GM18511 (cell line): Measurements from ENCODE around the gene PTPRN2.
"Not testable (repeated sequence)": the region's sequence is repeated elsewhere in the genome, so short reads cannot be mapped to it uniquely, and the experiment has no call there.

Source experiments
- ATAC-seq: cut with Tn5 transposase; IDR thresholded peaks from one replicate; pipeline ENCODE4 v1.9.1; 2021; ENCODE audit warnings: mild to moderate bottlenecking, moderate library complexity; ENCODE audit not compliant: unreplicated experiment

The PTPRN2 gene

DNA sequence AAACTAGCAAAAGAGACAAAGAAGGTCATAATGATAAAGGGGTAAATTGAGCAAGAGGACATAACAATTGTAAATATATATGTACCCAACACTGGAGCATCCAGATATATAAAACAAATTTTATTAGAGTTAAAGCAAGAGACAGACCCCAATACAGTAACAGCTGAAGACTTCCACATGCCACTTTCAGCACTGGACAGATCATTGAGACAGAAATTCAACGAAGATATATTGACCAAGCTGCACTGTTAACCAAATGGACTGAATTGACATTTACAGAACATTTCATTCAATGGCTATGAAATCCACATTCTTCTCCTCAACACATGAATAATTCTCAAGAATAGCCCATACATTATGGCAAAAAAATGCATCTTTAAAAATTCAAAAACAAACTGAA, 378.2 kb downstream of the PTPRN2 start:
- no peak for ATAC-seq

DNA sequence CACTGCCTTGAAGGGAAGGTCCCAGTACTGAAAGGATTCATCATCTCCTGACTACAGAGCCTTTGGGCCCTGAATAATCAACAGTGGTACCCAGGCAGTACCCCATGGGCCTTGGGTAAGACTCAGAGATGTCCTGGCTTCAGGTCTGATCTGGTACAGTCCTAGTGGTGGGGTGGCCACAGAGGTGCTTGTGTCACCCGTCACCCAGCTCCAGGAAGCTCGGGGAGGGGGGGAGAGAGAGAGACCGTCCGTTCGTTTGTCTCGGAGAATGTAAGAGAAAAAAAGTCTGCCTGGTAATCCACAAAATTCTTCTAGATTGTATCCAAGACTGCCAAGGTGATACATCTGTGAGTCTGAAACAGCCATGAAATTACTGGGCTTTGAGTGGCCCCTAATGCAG, 381.3 kb downstream of the PTPRN2 start:
- ATAC-seq = no peak

DNA sequence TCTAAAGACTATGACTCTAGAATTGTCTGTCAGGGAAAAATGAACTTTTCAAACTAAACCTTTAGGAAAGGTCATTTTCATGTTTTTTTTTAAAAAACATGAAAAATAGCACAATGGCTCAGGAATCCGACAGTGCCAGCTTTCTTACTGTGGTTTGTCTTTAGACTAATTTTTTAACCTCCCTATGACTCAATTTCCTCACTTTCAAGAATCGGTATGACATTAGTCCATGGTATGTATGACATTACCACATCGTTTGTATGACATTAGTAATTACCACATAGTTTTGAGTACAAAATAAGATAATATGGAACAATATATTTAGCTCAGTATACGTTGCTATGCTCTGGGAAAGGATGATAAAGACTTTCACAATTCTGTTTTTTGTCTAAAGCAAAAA, 383.2 kb downstream of the PTPRN2 start:
- ATAC-seq = no peak

DNA sequence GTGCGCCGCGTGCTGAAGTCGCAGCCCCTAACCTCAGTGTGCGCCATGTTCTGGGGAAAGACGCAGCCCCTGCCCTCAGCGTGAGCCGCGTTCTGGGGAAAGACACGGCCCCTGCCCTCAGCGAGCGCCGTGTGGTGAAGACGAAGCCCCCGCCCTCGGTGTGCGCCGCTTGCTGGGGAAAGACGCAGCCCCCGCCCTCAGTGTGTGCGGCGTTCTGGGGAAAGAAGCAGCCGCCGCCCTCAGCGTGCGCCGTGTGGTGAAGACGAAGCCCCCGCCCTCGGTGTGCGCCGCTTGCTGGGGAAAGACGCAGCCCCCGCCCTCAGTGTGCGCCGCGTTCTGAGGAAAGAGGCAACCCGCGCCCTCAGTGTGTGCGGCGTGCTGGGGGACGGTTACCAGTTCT, 383.7 kb downstream of the PTPRN2 start:
- not testable (repeated sequence) for ATAC-seq

DNA sequence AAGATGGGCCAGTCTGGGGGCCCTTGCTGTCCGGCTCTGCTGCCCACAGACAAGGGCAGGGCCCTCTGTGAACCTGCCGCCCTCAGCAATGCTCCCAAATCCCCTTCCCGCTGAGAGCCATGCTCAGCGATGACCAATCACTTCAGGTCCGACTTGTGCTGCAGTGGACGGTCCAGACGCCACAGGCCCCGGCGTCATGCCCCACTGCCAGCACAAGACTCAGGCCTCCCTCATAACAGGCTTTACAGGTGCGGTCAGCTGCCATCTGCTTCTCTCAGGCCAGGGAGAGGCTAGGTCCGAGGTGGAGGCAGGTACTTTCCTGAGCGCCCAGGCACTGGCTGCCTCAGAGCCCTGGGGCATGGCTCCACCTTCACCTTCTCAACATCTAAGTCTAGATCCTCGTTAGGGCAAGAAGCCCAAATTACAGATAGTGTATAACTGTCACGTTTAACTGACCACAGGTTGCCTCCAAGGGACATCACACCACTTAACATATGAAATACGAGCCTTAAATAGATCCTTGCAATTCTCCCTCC, 393.2 kb downstream of the PTPRN2 start:
- ATAC-seq = no peak

DNA sequence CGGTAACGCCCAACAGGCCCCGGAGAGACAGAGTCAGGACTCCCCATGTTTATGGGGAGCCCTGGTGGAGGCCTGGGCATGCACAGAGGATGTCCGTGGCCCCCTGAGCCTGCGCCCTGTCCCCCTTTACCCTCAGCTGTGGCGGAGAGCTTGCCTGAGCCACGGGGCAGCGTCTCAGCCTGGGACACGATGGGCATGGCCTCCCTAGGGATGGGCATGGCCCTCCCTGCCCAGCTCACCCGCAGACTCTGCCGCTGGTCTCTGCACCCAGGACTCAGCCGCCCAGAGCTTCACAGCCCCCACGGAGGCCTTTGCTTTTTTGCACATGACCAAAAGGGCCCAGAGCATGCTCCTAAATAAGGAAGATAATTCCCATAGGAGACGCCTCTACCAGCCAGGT, 394.2 kb downstream of the PTPRN2 start:
- ATAC-seq = no peak

DNA sequence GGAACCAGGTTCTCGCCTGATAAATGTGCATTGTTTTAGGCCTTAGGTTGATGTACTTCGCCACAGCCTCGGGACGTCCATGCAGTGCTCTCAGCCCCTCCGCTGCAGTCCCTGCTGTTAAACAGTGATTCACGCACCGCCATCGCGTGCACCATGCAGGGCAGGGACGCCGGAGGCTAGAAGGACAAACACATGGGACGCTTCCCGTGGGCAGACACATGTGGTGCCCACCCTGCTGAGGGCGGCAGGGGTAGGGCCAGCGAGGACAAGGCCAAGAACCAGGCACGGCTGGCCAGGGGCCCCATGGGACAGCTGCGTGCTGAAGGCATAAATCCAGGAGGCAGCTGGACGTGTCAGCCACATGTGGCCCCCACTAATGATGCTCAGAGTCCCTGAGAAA, 394.7 kb downstream of the PTPRN2 start:
- ATAC-seq = no peak

DNA sequence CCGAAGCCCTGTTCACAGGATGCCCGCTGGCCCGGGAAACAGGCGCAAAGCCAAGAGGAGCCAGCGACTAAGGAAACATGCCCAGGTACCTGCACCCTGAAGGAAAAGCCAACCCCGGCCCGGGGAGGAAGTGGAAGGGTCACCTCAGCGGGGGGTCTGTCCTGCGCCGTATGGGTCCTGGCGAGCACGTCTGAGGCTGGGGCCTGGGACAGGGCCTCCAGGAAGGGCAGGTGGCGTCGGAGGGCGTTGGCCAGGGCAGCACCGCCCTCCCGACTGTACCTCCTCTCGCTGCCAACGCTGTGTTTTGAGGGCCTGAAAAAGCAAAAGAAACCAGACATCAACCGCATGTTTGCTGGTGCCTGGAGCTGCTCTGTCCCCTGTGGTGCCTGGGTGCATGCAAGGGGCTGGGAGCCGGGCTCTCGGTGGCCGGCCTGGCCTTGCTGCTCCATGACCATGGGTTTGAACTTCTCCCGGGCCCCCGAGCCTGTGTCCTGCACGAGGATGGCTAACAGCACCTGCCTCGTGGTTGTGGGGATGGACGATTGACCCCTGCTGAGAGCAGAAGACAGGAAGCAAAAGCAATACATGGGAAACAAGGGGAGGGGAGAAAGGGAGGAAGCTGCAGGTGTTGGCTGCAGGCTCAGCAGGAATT, 395.3 kb downstream of the PTPRN2 start:
- no peak for ATAC-seq

DNA sequence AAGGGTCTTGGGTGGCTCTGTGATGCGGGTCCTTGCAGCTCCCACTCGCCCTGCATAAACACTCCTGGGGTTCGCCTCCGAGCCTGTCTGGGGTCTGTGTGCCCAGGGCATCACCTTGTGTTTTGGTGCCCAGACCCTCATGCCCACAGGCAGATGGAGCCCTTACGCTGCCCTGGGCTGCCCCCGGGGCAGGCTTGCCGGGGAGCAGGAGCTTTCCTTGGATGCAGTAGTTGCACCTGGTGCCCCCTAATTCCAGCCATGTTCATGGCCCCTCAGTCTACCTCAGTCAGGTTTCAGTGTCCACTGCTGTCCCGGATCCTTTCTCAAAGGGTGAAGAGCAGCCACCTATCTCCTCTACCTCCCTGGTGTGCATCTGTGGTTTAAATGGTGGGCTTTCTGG, 396.0 kb downstream of the PTPRN2 start:
- no peak for ATAC-seq

DNA sequence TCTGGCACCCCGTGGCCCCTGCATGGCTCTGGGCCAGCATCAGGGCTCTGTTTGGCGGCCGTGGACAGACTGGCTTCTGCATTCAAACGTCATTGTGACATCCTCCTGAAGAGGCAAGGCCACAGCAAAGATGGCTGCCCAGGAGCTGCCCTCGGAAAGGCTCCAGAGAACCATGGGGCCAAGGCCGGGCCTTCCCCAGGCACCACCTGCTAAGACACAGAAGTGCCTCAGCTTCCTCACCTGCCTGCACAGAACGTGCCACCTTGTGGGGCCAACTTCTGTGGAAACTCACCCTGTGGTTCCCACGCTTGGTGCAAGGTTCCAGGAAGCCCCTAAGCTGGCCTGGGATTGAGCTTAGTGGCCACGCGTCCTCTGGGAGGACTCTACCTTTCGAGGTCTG, 396.9 kb downstream of the PTPRN2 start:
- ATAC-seq = no peak

DNA sequence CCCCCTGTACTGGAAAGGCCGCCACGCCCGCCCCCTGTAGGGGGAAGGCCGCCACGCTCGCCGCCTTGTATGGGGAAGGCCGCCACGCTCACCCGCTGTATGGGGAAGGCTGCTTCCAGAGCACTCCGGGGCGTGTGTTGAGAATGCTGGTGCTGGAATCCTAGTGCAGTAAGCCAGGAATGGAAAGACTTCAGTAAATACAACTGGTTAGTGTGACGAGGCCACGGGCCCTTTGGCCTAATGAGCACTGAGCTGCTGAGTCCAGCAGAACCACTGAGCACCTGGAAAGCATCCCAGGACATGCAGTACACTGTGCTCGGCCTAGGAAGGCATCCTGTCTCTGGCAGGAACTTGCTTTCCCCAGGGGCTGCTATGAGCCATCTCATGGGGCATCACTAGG, 398.9 kb downstream of the PTPRN2 start:
- no peak for ATAC-seq

DNA sequence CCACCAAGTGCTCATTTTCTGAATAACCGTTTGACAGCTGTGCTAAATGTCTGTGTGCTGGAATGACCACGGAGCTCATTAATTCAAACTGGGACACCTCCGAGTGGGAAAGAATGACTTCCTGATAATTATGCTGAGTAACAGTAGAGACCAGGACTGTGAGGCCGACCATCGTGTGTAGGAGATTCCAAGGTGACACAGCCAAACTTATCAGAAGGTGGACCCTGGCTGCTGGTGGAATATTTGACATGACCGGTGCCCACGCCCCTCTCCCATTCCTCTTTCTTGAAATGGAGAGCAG, 400.0 kb downstream of the PTPRN2 start:
- no peak for ATAC-seq

DNA sequence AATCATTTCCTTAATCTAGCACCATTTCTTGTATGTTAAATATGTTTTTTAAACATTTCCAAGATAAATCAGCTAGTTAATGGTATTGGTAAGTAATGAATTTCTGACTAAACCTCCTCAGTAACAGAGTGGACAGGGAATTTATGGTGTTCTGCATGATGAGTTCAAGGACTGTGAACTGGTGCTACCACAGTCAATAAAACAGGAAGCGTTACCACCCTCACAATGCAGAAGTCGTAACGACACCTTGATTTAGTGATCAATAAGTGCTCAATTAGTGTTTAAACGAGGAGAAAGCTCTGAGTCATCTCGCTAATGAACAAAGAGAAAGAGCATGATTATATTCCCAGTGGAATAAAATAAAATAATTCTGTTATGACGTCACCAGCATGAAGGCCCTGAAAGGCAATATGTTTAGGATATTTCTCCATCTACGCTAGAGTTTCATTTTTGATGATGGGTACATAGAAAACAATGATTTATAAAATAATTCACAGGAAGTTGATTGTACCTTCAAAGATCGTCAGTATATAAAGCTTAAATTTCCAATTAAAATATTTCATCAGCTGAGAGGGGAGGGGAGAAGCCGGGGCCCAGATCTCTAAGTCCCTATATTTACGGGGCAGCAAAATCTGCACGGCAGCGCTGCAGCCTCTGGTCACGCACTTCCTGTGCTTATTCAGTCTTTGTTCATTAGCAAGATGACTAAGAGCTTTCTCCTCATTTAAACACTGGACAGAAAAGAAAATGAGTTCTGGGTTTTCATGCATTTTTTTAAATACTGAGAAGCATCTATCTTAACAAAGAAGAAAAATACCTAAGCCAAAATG, 400.5 kb downstream of the PTPRN2 start:
- ATAC-seq = no peak

DNA sequence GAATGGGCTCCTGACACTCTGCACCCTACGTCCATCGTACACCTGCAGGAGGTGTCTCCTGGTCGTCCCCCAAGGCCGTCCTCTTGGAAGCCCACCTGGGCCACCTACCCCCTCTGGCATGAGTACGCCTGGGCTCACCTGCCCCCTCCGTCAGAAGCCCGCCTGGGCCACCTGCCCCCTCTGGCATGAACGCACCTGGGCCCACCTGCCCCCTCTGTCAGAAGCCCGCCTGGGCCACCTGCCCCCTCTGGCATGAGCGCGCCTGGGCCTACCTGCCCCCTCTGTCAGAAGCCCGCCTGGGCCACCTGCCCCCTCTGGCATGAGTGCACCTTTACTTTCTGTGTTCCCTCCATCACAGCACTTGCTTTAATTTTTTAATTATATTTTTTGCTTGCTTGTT, 401.2 kb downstream of the PTPRN2 start:
- ATAC-seq = no peak

DNA sequence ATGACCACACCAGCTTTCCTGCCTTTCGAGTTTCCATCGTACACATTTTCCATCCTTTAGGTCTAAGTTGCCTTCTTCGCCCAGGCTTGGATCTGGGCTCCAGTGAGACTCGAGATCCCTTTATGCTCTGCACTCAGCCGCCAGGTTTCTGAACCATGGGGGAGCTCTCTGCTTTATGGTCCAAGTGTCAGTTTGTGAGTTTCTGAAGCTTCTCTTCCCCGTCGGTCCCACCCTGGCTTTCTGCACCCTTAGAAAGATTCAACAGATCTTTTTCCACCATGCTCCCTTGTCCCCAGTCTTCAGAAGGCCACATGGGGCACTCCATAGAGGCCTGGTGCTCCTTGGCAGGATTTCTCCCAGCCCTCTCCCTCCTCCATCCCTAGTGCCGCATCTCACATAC, 402.0 kb downstream of the PTPRN2 start:
- no peak for ATAC-seq

DNA sequence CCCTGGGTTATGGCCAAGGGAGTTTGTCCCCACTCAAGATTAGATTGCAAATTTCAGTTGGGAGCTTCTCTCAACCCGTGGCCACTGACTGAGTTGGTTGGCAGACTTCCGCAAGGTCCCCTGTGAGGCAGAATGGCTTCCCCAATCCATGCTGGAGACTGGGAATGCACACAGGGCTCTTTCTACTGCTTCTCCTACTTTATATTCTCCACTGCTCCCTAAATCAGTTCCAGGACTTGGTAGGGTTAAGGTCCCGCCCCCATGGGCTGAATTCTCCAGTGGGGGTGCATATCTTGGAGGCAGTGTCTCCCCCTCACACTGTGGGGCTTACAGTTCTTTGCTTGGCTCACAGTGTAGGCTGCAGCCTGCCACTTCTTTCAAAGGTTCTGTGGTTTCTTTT, 404.2 kb downstream of the PTPRN2 start:
- no peak for ATAC-seq

DNA sequence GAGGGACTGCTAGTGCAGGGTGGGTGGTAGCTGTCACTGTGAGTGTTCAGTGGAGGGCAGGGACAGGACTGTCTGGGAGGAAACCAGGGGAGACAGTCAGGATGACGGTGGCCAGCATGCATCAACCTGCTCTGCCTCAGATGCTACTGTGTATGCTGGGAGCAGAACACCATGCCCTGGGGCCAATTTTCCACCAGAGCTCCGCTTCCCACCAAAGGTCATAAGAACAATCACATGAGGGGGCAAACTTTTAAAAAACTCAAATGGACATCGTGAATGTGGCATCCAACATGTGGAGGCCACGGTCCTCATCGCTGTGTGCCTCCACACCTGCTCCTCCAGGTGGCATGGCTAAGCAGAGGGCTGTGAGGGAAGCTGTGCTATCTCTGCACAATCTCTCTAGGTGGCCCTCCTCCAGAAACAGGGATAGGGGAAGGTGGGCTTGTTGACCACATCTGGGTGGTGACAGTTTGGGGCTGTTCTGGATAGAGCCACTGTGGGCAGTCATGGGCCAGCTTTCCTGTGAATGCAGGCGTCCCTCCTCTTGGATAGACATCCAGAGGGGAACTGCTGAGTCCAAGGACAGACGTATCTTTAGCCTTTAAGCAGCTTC, 411.0 kb downstream of the PTPRN2 start:
- ATAC-seq = no peak

DNA sequence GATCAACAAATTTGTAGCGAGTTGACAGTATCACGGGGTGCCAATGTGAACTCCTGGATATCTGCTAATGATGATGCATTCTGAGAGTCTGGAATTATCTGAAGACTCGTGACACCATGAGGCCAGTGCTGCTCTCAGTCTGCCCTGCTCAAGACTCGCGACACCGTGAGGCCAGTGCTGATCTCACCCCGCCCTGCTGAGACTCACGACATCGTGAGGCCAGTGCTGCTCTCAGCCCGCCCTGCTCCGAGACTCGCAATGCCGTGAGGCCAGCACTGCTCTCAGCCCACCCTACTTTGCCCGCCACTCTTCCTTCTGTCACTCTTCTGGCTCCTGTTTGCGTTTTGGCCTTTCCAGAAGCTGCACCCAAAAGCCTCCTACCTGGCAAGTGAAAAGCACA, 411.8 kb downstream of the PTPRN2 start:
- ATAC-seq = no peak

DNA sequence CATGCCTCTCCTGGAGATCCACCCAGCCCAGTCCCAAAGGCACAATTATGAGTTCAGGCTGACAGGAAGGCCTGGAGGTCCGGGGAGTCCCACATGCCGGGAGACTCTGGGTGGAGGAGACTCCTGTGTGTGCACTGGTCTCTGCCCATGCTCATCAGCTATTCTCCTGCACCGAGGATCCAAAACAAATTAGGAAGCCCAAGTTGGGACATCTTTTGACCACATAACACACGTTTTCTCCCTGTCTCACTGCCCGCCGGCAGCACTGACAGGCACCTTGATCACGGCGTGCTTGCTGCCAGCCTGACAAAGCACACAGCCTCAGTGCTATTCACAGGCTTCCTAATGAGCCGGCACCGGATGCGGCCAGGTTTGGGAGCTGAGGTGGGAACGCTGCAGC, 412.7 kb downstream of the PTPRN2 start:
- no peak for ATAC-seq

DNA sequence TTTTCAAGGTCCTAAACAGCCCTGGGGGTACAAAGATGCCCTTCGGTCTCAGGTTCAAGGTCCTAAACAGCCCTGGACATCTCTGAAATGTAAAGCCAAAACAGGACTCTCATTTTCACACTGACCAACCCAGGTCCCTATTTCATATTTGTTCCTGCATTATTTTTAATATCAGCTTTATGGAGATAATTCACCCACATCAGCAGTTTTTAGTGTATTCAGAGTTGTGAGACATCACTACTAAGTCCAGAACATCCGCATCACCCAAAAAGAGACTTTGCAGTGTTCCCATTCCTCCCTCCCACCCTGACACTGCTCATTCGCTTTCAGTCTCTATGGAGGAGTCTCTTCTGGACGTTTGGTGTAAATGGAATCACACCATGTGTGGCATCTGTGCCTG, 420.2 kb downstream of the PTPRN2 start:
- ATAC-seq = no peak

DNA sequence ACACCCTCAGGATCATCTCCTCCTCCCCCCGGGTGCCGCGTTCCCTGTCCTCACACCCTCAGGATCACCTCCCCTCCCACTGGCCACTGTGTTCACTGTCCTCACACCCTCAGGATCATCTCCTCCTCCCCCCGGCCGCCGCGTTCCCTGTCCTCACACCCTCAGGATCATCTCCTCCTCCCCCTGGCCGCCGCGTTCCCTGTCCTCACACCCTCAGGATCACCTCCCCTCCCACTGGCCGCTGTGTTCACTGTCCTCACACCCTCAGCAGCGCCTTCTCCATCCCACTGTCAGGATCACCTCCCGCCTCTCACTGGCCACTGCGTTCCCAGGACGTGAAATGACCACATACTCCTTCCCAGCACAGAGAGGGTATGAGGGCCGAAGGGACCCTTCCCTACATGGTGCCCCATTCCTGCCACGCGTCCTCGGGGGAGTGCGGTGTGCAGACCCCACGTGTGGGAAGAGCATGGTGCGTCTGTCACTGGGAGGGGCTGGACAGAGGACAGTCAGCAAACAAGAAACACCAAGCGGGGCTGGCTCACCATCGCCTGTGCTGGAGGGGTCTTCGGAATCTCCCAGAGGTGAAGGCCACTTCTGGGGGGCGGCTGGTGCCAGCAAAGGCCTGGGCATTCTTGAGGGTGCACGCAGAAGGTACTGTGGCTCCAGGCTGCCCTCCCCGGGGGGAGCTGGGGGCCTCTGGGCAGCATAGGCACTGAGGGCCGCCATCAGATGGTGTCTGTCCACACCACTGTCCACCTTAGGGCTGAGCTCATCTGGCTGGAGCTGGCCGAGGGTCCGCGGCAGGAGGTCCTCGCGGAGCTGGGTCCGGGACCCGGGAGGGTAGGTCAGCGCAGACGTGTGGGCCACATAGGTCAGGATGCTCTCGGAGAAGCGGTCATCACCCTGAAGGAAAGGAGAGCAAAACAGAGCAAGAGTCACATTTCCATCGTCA, 421.0 kb downstream of the PTPRN2 start:
- no peak for ATAC-seq
